Neuron (in vitro differentiated cells): Measurements from ENCODE around the gene FMNL2.

Source experiments
- H2AFZ ChIP-seq: one replicate; pipeline ENCODE4 v1.6.1; 2013; ENCODE audit warnings: low read depth, mild to moderate bottlenecking, inconsistent platforms, low read length, moderate library complexity
- H3K27me3 ChIP-seq: one replicate; pipeline ENCODE4 v1.6.1; 2013; ENCODE audit warnings: low read length; ENCODE audit not compliant: insufficient read depth
- H3K36me3 ChIP-seq: one replicate; pipeline ENCODE4 v1.6.1; 2013; ENCODE audit warnings: low read length; ENCODE audit not compliant: insufficient read depth
- H3K4me1 ChIP-seq: one replicate; pipeline ENCODE4 v1.6.1; 2013; ENCODE audit warnings: low read length; ENCODE audit not compliant: insufficient read depth
- H3K4me3 ChIP-seq: 2 replicates; pipeline ENCODE4 v1.5.1; 2013; ENCODE audit warnings: mild to moderate bottlenecking, low read length, moderate library complexity
- H3K9me3 ChIP-seq: one replicate; pipeline ENCODE4 v1.6.1; 2013; ENCODE audit warnings: low read length

FMNL2 gene

GRCh38 chr2:152505495-152505906, 170.5 kb downstream of the FMNL2 start:
- no peaks in the 10 kb centered on the region for H3K9me3 ChIP-seq
- peaks cover 16% of the 10 kb centered on the region for H3K4me1 ChIP-seq
- no peak overlapping the region for H2AFZ ChIP-seq
- no peaks in the 10 kb centered on the region for H3K27me3 ChIP-seq
- no peak overlapping the region for H3K4me3 ChIP-seq
- H3K36me3 ChIP-seq, result no peaks in the 10 kb centered on the region

GRCh38 chr2:152506843-152507242, 171.9 kb downstream of the FMNL2 start:
- no peaks in the 10 kb centered on the region for H3K27me3 ChIP-seq
- H3K36me3 ChIP-seq, result no peaks in the 10 kb centered on the region
- H3K4me3 ChIP-seq, result no peak overlapping the region
- peaks cover 16% of the 10 kb centered on the region for H3K4me1 ChIP-seq
- no peaks in the 10 kb centered on the region for H3K9me3 ChIP-seq
- H2AFZ ChIP-seq, result no peak overlapping the region

- H3K36me3 ChIP-seq, result no peaks in the 10 kb centered on the region
- H3K4me1 ChIP-seq, result peaks cover 16% of the 10 kb centered on the region
- H2AFZ ChIP-seq, result no peak overlapping the region
- no peaks in the 10 kb centered on the region for H3K9me3 ChIP-seq
- no peak overlapping the region for H3K4me3 ChIP-seq
- no peaks in the 10 kb centered on the region for H3K27me3 ChIP-seq
Observed at GRCh38 chr2:152507907-152508306, 172.9 kb downstream of the FMNL2 start.

GRCh38 chr2:152508446-152508845, 173.5 kb downstream of the FMNL2 start:
- Histone ChIP-seq H3K27me3 (no peaks in the 10 kb centered on the region), H3K4me3 (no peak overlapping the region), H3K36me3 (no peaks in the 10 kb centered on the region), H3K4me1 (peaks cover 16% of the 10 kb centered on the region), H3K9me3 (no peaks in the 10 kb centered on the region), H2AFZ (no peak overlapping the region)

- Histone ChIP-seq H3K4me1 (peaks cover 15% of the 10 kb centered on the region), H3K36me3 (no peaks in the 10 kb centered on the region), H2AFZ (no peak overlapping the region), H3K9me3 (no peaks in the 10 kb centered on the region), H3K4me3 (no peak overlapping the region), H3K27me3 (no peaks in the 10 kb centered on the region)
Observed at GRCh38 chr2:152509772-152510491, 175.0 kb downstream of the FMNL2 start.

- peaks cover 12% of the 10 kb centered on the region for H3K4me1 ChIP-seq
- H3K4me3 ChIP-seq, result no peak overlapping the region
- no peaks in the 10 kb centered on the region for H3K36me3 ChIP-seq
- H3K27me3 ChIP-seq, result no peaks in the 10 kb centered on the region
- no peak overlapping the region for H2AFZ ChIP-seq
- H3K9me3 ChIP-seq, result no peaks in the 10 kb centered on the region
Observed at GRCh38 chr2:152510621-152511020, 175.6 kb downstream of the FMNL2 start.

- H3K4me3 ChIP-seq, result no peak overlapping the region
- H3K27me3 ChIP-seq, result no peaks in the 10 kb centered on the region
- H3K4me1 ChIP-seq, result peaks cover 11% of the 10 kb centered on the region
- no peaks in the 10 kb centered on the region for H3K36me3 ChIP-seq
- H2AFZ ChIP-seq, result no peak overlapping the region
- no peaks in the 10 kb centered on the region for H3K9me3 ChIP-seq
Observed at GRCh38 chr2:152511981-152512380, 177.0 kb downstream of the FMNL2 start.

- Histone ChIP-seq H3K36me3 (no peaks in the 10 kb centered on the region), H2AFZ (no peak overlapping the region), H3K27me3 (no peaks in the 10 kb centered on the region), H3K4me3 (no peak overlapping the region), H3K4me1 (peaks cover 13% of the 10 kb centered on the region), H3K9me3 (no peaks in the 10 kb centered on the region)
Observed at GRCh38 chr2:152513029-152513428, 178.1 kb downstream of the FMNL2 start.

GRCh38 chr2:152513681-152514080, 178.7 kb downstream of the FMNL2 start:
- Histone ChIP-seq H3K4me3 (no peak overlapping the region), H2AFZ (no peak overlapping the region), H3K4me1 (peaks cover 7% of the 10 kb centered on the region), H3K27me3 (no peaks in the 10 kb centered on the region), H3K36me3 (no peaks in the 10 kb centered on the region), H3K9me3 (no peaks in the 10 kb centered on the region)

- no peaks in the 10 kb centered on the region for H3K27me3 ChIP-seq
- peaks cover under 1% of the 10 kb centered on the region for H3K36me3 ChIP-seq
- no peak overlapping the region for H2AFZ ChIP-seq
- H3K9me3 ChIP-seq, result no peaks in the 10 kb centered on the region
- H3K4me3 ChIP-seq, result no peak overlapping the region
- H3K4me1 ChIP-seq, result peaks cover 4% of the 10 kb centered on the region
Observed at GRCh38 chr2:152518034-152518433, 183.1 kb downstream of the FMNL2 start.

- Histone ChIP-seq H3K4me1 (peaks cover 4% of the 10 kb centered on the region), H3K9me3 (no peaks in the 10 kb centered on the region), H3K4me3 (no peak overlapping the region), H3K27me3 (no peaks in the 10 kb centered on the region), H3K36me3 (peaks cover 3% of the 10 kb centered on the region), H2AFZ (no peak overlapping the region)
Observed at GRCh38 chr2:152518641-152519580, 183.9 kb downstream of the FMNL2 start.

GRCh38 chr2:152519581-152519952, 184.6 kb downstream of the FMNL2 start:
- Histone ChIP-seq H3K4me1 (peaks cover 4% of the 10 kb centered on the region), H3K9me3 (no peaks in the 10 kb centered on the region), H2AFZ (no peak overlapping the region), H3K36me3 (peaks cover 3% of the 10 kb centered on the region), H3K27me3 (no peaks in the 10 kb centered on the region), H3K4me3 (no peak overlapping the region)

GRCh38 chr2:152520759-152521158, 185.8 kb downstream of the FMNL2 start:
- Histone ChIP-seq H3K27me3 (no peaks in the 10 kb centered on the region), H3K9me3 (no peaks in the 10 kb centered on the region), H2AFZ (no peak overlapping the region), H3K36me3 (peaks cover 3% of the 10 kb centered on the region), H3K4me3 (no peak overlapping the region), H3K4me1 (peaks cover 4% of the 10 kb centered on the region)
